OCI-M1 (cell line): ENCODE data around the gene MYLK4.

ENCODE experiments used
- DNase-seq: peaks from one replicate; lab custom pipeline; 2025; lab: John Stamatoyannopoulos, UW

The MYLK4 gene

DNA sequence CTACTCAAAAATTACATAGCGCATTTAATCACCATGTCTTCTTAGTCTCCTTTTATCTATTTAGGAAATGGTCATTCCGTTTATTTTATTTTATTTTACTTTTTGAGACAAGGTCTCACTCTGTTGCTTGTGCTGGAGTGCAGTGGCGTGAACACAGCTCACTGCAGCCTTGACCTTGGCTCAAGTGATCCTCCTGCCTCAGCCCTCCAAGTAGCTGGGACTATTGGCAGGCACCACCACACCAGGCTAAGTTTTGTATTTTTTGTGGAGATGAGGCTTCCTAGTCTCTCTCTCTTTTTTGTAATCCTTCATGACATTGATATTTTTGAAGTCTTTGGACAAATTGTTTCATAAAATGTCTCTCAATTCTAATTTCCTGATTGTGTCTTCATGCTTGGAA is 4.7 kb upstream of the MYLK4 start:
- no peak for DNase-seq

DNA sequence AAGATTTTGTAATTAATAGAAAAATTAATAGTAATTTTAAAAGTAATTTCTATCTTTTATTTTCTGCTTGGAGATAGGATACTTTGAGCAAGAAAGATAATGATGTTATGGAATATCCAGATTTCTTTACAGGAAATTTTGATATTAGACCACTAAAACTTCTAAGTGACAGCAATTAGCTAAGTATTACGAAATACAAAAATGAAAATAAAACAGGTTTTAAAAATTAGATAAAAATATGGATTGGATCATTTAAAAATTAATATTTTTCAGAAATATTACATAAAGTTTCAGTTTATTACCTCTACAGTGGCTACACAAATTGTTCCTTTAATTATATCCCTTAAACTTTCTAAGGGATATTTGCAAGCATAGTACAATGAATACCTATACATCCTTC is 4.2 kb upstream of the MYLK4 start:
- DNase-seq = no peak

DNA sequence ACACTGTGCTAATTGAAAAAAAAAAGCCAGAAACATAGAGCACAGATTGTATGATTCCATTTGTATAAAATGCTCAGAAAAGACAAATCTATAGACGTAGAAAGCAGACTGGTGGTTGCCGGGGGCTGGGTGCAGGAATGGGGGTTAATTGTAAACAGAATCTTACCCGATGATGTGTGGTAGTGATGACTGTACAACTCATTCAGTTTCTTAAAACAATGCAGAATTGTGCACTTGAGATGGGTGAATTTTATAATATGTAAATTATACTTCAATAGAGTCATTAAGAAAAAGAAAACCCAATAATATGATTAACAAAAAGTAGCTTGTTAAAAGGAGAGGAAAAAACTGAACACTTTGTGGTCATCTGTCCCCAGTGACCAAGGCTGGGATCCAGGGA is 3.7 kb upstream of the MYLK4 start:
- no peak for DNase-seq

DNA sequence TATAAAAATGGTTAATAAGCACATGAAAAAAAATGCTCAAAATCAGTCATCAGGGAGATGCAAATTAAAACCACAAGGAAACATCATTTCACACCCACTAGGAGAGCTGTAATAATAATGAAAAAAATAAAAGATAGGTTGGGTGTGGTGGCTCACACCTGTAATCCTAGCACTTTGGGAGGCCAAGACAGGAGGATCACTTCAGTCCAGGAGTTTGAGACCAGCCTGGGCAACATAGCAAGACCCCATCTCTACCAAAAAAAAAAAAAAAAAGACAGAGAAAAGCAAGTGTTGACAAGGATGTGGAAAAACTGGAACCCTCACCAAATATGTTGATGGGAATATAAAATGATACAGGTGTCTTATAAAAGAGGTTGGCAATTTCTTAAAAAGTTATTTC is 3.0 kb upstream of the MYLK4 start:
- DNase-seq = no peak

GRCh38 chr6:2753110-2753489 is 2.4 kb upstream of the MYLK4 start:
- DNase-seq = no peak

DNA sequence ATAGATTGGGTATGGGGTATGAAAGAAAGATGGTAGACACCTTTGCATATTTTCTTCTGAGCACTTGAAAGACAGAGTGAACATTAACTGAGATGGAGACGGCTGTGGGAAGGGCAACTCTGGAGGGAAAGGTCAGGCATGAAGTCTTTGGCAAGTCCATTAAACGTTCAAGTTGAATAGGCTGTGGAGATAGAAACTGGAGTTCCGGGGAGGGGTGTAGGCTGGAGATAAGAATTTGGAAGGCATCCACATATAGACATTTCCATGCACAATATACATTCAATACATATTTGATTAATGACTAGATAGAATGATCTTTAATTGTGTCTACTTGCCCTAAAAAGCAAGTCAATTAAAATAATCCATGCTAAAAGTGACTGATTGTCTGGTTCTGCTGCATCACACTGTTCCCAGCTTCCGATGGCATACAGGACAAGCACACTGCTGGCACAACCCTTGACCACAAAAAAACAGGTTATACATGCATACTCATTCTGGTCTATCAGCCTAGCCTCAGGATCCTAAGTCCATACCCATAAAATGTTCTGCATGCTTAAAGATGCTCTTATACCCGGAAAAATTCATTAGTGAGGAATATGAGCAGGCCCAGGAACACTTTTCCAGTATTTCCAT is 1.9 kb upstream of the MYLK4 start:
- peak; percentile 73 for DNase-seq

GRCh38 chr6:2751871-2752270 is 1.1 kb upstream of the MYLK4 start:
- DNase-seq = peak; percentile 93

DNA sequence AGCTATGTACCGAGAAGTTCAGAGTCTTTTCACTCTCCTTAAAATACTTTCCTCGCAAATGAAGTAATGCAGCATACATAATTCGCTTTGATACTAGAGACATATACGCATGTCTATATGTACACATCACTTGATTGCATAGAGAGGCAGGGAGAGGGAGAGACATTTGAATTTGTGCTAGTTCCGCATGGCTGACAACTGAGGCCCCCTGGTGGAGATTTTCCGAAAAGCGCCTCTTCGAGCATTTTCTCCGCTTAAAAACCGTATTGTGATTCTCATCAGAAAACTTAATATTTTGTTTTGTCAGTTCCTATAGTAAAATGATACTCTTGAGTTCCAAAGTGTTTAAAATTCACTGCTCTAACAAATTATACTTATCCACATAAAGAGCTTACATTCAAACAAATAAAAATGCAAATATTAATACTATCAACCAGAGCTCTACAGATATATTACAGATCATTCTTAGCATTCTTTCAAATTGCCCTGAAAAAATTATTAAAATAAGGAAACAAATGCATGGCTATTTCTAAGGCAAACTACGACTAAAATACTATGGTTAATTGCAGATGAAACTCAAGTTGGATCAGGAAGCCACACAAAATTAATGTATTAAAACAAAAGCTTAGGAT is 637 bp downstream of the MYLK4 start:
- peak; percentile 91 for DNase-seq

- no peak for DNase-seq
Measured at GRCh38 chr6:2748183-2748582, 2.5 kb downstream of the MYLK4 start.

DNA sequence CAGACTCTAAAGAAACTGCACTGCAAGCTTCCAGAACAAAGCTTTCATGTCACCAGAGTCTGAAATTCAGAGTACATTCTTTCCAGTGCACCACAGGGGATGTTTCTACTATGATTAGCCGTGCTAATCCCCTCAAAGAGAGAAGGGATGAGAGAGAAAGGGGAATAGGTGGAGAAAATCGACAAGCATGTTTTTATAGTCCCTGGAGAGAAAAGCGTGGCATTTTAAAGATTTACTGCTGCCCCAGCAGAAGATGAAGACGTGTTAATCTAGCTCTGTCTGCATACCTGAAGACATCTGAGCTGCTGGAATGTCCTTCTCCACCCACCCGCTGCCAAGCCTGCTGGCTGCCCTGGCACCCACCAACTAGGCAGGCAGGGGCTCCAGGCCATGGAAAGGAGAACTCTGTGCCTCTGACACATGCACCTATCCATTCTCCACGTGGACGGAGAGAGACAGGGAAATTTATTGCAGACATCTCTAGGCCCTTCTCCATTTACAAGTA is 4.1 kb downstream of the MYLK4 start:
- no peak for DNase-seq

DNA sequence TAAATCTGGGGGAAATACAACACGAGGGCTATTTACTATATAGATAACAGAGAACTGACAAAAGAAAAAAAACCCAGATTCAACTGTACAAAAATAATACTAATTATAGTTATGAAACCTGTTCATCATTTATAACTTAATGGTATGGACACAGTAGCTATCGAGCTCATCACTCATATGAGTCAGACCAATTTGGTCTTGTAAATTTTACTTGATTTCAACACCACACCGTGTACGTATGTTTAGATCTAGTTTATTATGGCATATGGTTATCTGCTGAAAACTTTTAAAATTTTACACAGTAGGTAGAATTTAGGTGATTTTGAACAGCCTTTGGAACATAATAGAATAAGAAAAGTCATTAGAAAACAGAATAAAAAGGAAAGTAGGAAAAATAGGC is 5.5 kb downstream of the MYLK4 start:
- DNase-seq = no peak

DNA sequence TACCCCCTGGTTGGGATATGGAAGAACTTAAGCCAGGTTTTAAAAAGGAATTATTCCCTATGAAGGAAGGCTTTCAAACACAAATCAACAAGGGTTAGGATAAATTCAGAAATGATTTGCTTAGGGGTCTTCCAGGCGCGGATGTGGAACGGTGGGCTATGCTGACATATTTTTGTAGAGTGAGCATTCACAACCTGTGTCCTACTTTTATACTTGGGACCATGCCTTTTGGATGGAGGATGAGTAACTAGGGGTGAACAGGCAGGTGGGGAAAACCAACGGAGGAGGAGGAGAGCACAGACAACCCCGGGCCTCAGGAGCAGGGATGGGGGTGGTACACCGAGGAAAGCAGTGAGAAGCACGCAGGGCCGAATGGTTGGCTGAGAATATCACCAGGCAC is 5.9 kb downstream of the MYLK4 start:
- DNase-seq = no peak

DNA sequence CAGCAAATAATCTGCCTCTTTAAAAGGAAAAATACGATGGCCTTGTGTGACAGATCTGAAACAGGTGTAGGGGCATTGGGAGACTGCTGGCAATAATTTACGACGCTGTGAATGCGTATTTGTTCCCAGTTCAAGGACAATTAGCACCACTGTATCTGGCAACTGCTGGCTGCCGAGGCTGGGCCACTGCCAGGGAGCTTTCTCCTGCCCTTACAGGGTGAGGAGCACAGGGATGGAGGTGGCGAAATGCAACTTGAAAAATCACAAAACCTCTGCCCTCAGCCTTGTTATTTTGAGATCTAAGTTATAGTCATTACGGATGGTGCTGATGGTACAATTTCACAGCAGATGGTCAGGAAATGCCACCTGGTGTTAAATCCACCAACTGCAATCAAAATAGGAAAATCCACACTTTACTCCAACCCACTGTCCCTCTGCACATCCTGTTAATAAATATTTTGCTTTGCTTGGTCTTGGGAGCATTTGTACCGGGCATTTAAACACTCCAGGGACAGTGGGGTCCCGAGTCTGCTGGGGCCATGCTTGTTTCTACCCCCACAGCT is 6.4 kb downstream of the MYLK4 start:
- no peak for DNase-seq

DNA sequence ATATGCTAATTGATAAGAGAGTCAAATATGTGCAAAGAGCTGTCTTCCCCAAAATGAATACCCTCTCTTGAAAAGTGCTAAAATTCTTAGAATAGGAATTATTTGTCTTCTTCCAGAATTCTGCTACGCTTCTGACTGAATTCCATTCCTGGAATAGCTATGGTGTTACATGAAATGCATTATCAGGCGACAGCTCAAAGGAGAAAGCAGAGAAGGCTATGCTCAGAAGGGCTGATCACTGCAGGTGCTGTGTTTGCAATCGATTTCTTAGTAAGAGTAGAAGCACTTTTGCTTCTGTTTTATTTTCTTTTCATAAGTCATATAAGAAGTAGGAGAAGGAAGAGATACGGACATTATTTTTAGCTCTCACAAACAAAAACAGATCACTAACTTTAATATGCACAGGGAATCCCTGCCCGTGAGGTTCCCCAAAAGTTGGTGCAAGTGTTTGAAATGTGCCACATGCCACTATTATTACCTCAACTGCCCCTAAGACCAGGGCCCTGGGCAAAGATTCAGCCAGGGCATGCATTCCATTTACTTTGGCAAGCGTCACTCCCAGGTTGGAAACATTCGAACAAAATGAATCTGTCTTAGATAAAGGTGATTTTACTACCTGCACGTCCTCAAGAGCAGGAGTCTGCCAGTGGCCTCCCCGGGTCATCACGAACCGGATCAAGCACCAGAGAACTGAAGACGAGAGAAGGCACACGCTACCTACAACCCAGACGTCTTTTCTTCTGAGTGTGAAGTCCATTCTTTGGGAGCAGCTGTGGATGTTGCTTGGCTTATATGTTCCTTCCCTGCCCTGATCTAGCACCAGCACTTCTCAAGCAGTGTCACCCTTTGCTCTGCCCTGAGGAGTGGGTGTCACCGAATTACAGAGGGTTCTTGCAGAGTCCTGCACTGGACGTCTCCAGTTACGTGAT is 7.2 kb downstream of the MYLK4 start:
- no peak for DNase-seq

DNA sequence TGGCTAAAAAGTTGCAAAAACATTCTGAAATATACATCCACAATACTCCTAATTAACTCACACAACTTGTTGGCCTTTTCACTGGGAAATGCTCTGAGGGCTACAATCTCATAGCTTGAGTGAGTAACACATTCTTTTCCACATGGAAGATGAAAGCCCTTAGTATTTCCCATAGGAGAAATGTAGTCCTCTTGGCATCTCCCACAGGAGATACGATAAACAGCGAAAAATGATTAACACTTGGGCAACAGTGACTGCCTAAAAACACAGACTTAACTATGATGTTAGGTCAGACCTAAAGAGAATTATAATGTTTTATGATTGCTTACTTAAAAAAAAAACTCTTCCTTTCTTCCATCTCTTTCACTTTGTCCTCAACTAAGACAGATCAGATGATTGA is 9.0 kb downstream of the MYLK4 start:
- no peak for DNase-seq

DNA sequence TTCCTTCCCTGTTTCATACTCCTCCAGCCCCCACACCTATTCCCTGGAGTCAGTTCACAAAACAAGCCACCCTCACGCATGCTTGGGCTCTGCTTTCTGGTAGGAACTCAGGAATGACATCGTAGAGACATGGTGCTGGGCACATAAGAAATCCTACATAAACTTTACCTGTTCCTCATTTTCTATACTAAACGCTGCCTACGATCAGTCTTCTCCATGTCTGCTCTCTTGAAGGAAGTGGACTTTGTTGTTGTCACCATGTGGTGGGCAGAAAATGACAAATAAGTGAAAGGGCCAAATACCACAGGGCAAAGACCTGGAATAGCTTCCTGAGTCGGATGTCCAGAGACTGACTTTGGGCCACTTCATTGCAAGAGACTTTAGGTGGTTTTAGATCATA is 10.1 kb downstream of the MYLK4 start:
- no peak for DNase-seq

GRCh38 chr6:2739335-2739734 is 11.4 kb downstream of the MYLK4 start:
- DNase-seq = peak; percentile 21

DNA sequence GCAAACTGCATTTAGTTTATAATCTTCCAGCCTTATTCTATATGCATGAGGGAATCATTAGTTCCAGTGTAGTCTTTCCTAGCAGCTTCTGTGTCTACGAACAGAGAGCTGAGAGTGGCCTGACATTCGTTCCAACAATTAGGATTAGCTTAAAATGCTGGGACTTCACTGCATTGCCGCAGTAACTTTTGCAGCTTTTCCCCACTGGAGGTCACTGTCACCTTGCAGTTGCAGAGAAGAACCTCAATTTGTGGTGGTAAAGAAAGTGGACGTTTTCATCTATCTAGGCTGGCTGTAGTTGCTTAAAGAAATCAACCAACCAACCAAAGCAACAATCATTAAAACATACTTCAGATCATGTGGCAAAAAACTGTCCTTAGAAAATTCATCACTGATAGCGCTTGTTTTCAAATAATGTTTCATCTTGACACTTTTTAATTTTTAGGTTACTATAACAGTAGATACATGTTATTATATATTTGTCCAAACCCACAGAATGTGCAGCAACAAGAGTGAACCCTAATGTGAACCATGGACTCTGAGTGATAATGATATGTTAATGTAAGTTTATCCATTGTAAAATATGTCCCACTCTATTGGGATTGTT is 12.2 kb downstream of the MYLK4 start:
- DNase-seq = peak; percentile 90

- DNase-seq = no peak
Measured at GRCh38 chr6:2737885-2738284, 12.8 kb downstream of the MYLK4 start.

- no peak for DNase-seq
Measured at GRCh38 chr6:2734488-2735166, 16.1 kb downstream of the MYLK4 start.

GRCh38 chr6:2733736-2734480 is 16.8 kb downstream of the MYLK4 start:
- no peak for DNase-seq
